Activated CD4-positive, alpha-beta memory T cell treated with anti-CD3 and anti-CD28 coated beads, Interleukin-2, amount 10 ng/mL, durations not matched to agents 7 days and 5 days (primary cell): ENCODE results near the gene MRPL36. TPM values are rescaled to one million over a fixed set of nuclear protein-coding genes. Genes with fewer than 3 reads are reported as not detected.

ENCODE experiments used
- CTCF ChIA-PET: fragments of 350-600 bp; sonication (Branson Sonifier 250); formaldehyde crosslinking; loops from one replicate; lab custom pipeline; 2021; ENCODE audit warnings: antibody characterized with exemption, inconsistent platforms; lab: Charles Lee
- POLR2A ChIA-PET: fragments of 350-600 bp; sonication (Branson Sonifier 250); formaldehyde crosslinking; loops from one replicate; lab custom pipeline; 2021; ENCODE audit warnings: antibody characterized with exemption; lab: Charles Lee
- DNase-seq: peaks from one replicate; pipeline ENCODE4 v3.0.0-alpha.2; 2020
- H3K27ac Mint-ChIP-seq: one replicate; pipeline ENCODE4 v1.8.0; 2021; ENCODE audit warnings: mild to moderate bottlenecking, mixed read lengths
- H3K27me3 Mint-ChIP-seq: one replicate; pipeline ENCODE4 v1.8.0; 2021; ENCODE audit warnings: mixed read lengths
- H3K36me3 Mint-ChIP-seq: one replicate; pipeline ENCODE4 v1.8.0; 2021; ENCODE audit warnings: low read depth, mixed read lengths
- H3K4me1 Mint-ChIP-seq: one replicate; pipeline ENCODE4 v1.8.0; 2021; ENCODE audit warnings: mixed read lengths
- H3K4me3 Mint-ChIP-seq: one replicate; pipeline ENCODE4 v1.8.0; 2021; ENCODE audit warnings: mild to moderate bottlenecking, mixed read lengths
- H3K9me3 Mint-ChIP-seq: one replicate; pipeline ENCODE4 v1.8.0; 2021; ENCODE audit warnings: mixed read lengths
- total RNA-seq, 2 experiments: library from RNA; stranded (reverse); gene quantifications; one replicate each; pipeline ENCODE4 v1.2.3, GENCODE V29; 2021

The MRPL36 gene
- total RNA-seq, 2 experiments from 2014 or later: 44.5 to 44.8 TPM

DNA sequence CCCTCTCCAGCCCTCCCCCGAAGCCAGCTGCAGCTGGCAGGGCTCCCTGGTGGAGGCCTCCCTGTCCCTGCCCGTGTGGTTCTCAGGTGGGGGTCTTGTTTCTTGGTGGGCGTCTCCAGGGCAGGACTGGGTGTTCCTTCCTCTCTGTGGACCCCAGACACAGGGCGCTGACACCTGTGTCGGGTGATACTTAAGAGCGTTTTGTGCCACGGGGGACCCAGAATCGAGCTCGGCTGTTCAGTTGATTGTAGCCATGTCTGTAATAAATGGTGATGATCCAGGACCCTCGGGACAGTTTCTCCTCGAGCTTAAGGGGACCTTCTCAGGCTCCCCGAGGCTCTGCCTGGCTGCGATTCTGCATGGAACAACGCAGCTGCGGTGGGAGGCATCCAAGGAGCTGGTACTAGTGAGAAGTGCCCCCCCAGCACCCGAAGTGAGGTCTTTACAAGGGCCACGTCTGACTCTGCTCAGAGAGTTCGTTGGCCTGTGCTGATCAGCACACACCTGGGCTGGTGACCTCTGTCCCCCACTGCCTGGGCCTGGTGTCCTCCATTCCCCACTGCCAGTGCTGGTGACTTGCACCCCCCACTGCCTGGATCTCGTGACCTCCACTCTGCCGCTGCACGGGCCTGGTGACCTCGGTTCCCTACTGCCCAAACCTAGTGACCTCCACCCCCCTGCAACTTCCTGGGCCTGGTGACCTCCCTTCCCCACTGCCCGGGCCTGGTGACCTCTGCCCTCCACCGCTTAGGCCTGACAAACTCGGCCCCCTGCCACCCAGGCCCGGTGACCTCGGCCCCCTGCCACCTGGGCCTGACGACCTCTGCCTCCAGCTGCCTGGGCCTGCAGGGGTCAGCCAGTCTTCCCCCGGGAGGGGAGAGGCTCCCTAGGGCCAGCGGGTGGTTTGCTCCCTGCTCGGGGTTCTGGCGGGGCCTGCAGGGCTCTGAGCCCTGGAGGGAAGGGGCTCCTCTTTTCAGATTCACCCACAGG, 37.5 kb upstream of the MRPL36 start:
- H3K36me3 Mint-ChIP-seq: no peaks in the 10 kb centered on the region
- POLR2A ChIA-PET: no interaction called here
- CTCF ChIA-PET: no interaction called here
- H3K27ac Mint-ChIP-seq: no peak overlapping the region
- peaks cover 16% of the 10 kb centered on the region for H3K27me3 Mint-ChIP-seq
- H3K4me1 Mint-ChIP-seq: no peaks in the 10 kb centered on the region
- H3K4me3 Mint-ChIP-seq: no peak overlapping the region
- DNase-seq: no peak
- H3K9me3 Mint-ChIP-seq: no peaks in the 10 kb centered on the region

DNA sequence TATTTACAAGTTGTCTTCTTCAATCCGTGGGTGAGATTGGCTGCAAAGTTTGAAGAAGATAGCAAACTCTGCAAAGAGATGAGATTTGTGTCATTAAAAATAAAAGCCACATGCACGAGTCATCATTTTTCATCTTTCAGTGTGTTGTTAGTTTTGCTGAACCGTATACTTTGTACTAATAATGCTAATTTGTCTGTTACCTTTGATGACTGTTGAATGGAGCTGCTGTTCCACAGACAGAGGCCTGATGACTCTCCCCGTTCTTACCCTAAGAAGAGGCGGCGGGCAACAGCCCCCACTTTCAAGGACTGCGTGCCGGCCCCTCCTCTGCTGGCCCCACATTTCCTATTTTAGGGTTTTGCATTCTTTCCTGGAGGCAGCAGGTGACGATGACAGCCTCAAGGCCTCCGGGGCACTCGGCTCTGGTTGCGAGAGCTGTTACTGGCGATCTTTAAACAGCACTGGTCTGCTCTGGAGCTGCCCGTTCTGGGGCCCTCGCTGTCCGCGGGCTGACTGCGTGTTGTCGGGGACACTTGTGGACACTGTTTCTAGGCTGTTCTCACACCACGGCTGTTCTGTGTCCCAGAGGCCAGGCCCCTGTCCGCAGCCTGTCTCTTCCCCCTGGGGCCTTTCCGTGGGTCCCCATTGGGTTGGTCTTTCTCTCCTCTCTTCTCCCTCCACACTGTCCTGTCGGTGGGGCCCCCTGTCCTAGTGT, 36.7 kb upstream of the MRPL36 start:
- no peak for DNase-seq
- Mint-ChIP-seq H3K27ac (no peak overlapping the region), H3K9me3 (no peaks in the 10 kb centered on the region), H3K4me1 (no peaks in the 10 kb centered on the region), H3K4me3 (no peak overlapping the region), H3K27me3 (peaks cover 13% of the 10 kb centered on the region), H3K36me3 (no peaks in the 10 kb centered on the region)
- CTCF ChIA-PET: no interaction called here
- POLR2A ChIA-PET: no interaction called here

DNA sequence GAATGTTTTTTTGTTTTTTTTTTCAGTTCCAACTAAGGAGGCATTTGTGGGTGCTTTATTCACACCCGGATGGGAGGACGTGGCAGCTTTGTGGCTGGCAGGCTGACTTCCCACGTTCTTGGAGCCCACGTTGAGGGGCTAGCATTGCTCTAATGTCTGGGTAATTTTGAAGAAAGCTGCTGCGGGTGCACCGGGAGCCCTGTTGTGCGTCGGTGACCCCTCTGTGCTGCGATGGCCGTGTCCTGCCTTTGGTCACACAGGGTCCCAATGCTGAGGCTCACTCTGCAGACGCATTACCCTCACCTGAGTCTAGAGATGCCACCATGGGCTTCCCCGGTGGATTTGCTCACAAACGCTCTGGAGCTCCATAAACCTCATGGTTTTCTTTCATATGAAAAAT, 35.8 kb upstream of the MRPL36 start:
- Mint-ChIP-seq H3K36me3 (no peaks in the 10 kb centered on the region), H3K27ac (no peak overlapping the region), H3K9me3 (no peaks in the 10 kb centered on the region), H3K4me3 (no peak overlapping the region), H3K4me1 (no peaks in the 10 kb centered on the region), H3K27me3 (peaks cover 11% of the 10 kb centered on the region)
- no peak for DNase-seq
- ChIA-PET CTCF (no interaction called here), POLR2A (no interaction called here)

DNA sequence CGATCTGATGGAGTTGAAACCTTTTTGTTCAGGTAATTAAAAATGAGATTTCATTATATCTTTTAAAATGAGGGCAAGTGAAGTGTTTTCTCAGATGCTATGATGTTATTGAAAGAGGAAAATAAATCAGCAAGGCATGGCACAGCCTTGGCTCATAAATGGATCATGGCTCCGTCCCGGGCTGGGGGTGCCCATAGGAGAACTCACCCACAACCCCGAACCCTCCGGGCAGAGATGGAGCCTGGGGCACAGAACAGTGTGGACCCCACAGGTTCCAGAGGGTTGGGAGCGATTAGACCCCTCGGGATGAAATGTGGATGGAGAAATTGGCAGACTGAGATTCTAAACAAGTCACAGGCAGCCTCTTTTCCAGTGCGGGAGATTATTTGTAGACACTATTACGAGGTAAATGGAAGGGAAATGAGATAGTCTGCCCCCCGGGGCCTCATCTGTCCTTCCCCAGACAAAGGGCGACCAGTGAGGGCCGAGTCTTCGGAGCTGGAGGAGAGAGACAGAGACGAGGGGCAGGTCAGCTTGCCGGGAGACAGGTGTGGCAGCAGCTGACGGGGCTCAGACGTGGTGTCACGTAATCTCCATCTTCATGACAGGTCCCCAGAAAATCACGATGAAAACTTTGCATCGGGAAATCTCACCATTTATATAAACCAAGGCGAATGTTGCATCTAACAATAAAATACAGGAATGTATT, 35.2 kb upstream of the MRPL36 start:
- ChIA-PET POLR2A (no interaction called here), CTCF (no interaction called here)
- DNase-seq: no peak
- H3K36me3 Mint-ChIP-seq: no peaks in the 10 kb centered on the region
- H3K27me3 Mint-ChIP-seq: peaks cover 11% of the 10 kb centered on the region
- no peak overlapping the region for H3K27ac Mint-ChIP-seq
- H3K4me1 Mint-ChIP-seq: no peaks in the 10 kb centered on the region
- H3K9me3 Mint-ChIP-seq: no peaks in the 10 kb centered on the region
- H3K4me3 Mint-ChIP-seq: no peak overlapping the region

DNA sequence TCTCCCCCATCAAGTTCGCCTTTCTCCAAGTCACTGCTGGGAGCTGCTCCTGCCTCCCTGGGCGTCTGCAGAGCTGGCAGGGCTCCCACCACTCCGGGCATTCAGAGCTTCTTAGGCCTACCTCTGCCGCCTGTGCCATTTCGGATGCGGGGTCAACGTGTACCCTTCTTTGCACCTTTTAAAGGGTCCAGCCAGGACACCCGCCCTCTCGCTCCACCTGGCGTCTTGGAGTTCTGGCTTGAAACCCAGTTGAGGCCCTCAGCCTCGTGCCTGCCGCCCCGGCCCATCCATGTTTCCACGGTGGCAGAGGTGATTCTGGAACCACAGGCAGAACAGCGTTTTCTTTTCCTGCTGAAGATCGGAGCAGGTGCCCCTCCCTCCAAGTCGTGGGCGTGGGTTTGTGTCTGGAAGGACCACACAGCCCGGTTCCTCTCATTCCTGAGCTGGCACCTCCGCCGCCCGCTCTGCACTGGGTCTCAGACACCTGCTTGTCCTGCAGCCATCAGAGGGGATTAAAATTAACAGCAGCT, 34.5 kb upstream of the MRPL36 start:
- H3K9me3 Mint-ChIP-seq: no peaks in the 10 kb centered on the region
- no peak overlapping the region for H3K27ac Mint-ChIP-seq
- ChIA-PET CTCF (no interaction called here), POLR2A (no interaction called here)
- no peaks in the 10 kb centered on the region for H3K36me3 Mint-ChIP-seq
- no peak for DNase-seq
- no peaks in the 10 kb centered on the region for H3K4me1 Mint-ChIP-seq
- no peak overlapping the region for H3K4me3 Mint-ChIP-seq
- peaks cover 8% of the 10 kb centered on the region for H3K27me3 Mint-ChIP-seq

DNA sequence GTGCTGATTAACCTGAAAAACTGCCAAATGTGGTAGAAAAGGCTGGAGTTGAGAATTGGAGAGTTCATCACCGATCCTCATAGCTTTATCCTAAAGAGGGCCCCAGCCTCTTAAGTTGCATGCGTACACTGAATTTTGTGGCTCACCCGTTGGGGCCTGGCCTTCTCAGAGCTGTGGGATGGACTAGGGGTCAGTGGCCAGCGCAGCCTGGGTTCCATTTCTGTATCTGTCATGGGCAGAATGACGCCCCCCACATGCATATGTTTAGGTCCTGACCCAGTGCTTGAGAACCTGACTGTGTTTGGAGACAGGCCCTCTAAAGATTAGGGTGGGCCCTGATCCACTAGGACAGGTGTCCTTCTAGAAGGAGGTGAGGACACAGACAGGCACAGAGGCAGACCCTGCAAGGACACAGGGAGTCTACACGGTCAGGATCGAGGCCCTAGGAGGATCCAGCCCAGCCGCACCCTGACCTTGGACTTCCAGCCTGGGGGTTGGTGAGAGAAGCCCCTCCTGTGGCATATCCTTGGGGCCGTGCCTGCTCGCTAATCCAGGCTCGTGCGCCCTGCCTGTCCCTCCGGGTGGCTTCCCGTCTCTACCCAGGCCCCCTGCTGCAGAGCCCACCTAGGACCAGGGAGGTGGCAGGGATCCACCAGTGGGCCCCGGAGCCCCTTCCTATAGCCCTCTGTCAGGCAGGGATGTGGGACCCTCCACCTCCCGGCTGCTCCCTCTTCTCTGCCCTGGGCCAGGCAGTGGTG, 33.8 kb upstream of the MRPL36 start:
- Mint-ChIP-seq H3K36me3 (no peaks in the 10 kb centered on the region), H3K9me3 (no peaks in the 10 kb centered on the region), H3K4me1 (no peaks in the 10 kb centered on the region), H3K27ac (no peak overlapping the region), H3K27me3 (peaks cover 6% of the 10 kb centered on the region), H3K4me3 (no peak overlapping the region)
- ChIA-PET POLR2A (no interaction called here), CTCF (no interaction called here)
- DNase-seq: no peak

DNA sequence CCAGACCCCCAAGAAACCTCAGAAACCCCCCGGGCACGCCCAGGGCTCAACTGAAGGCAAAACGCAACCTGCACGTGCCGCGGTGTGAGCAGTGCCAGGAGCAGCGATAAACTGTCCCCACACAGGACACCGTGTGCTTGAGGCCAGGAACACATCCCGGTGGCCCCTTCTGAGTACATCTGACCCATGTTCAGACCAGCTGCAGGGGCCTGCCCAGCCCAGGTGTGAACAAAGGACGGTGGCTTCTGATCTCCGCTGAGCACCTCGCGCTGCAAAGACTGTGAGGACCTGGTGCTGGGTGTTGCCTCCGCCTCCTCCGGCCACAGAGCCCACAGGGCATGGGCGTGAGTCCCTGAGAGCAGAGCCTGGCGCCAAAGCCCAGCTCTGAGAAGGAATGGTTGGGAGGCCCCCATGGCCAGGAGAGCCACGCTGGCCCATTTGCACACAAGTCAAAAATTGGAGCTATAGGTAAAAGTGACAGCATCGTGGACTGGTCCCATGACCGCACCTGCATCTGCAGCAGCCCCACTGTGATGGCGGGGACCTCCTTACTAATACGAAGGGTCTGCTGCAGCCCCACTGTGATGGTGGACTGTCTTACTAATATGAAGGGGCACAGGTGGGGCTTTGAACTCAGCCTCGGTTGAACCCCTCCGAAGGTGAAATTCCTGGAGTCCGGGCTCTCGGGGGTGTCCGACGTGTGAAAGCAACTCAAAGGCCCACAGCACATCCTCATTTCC, 33.0 kb upstream of the MRPL36 start:
- no peak for DNase-seq
- no peaks in the 10 kb centered on the region for H3K4me1 Mint-ChIP-seq
- H3K4me3 Mint-ChIP-seq: no peak overlapping the region
- H3K9me3 Mint-ChIP-seq: no peaks in the 10 kb centered on the region
- CTCF ChIA-PET: no interaction called here
- POLR2A ChIA-PET: no interaction called here
- no peaks in the 10 kb centered on the region for H3K36me3 Mint-ChIP-seq
- no peak overlapping the region for H3K27ac Mint-ChIP-seq
- peaks cover 6% of the 10 kb centered on the region for H3K27me3 Mint-ChIP-seq

DNA sequence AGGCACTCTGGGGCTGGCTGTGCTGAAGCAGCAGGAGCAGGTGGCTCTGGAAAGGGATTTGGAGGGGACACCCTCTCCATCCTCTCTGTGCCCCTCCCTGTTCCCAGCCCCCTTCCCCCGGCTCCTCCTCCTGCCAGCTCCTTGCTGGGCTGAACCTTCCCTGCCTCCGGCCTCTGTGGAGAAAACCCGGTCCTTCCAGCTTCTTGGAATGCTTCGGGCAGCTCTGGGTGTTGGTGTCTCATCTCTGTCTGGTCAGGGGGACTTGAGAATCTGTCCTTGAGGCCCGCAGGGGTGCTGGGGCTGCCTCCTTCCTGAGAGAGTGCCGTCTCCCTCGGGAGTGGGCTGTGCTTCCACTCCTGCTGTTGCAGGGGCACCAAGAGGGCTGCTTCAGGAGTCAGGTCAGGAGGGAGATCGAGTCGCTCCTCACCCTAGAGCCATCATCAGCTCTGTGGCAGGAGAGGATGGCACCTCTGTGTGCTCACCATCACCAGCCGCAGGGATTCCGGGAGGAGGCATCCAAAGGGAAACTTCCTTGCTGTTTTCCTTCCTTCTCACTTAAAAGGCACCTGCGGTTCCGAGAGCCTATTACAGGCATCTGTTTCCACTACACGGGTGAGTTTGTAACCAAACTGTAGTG, 32.2 kb upstream of the MRPL36 start:
- DNase-seq: no peak
- CTCF ChIA-PET: no interaction called here
- Mint-ChIP-seq H3K4me3 (no peak overlapping the region), H3K36me3 (no peaks in the 10 kb centered on the region), H3K9me3 (no peaks in the 10 kb centered on the region), H3K27ac (no peak overlapping the region), H3K27me3 (peaks cover 6% of the 10 kb centered on the region), H3K4me1 (no peaks in the 10 kb centered on the region)
- POLR2A ChIA-PET: no interaction called here

DNA sequence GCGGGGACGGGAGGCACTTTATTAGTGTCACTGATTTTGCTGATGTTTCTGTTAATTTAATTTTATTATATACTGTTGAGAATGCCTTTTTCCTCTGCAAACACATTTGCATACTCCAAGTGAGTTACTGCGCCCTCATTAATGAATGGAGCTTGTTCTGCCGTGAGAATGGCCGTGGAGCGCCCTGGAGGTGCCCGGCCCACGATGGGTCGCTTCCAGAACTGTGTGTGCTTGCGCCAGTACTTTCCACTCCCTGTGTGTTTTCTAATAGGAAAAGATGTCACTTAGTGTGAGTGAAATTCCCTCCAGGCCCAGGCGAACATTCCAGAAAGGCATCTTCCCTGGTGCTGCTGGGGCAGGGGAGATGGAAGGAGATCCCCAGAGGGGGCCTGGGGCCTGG, 31.6 kb upstream of the MRPL36 start:
- CTCF ChIA-PET: no interaction called here
- Mint-ChIP-seq H3K4me3 (no peak overlapping the region), H3K27me3 (peaks cover 6% of the 10 kb centered on the region), H3K36me3 (no peaks in the 10 kb centered on the region), H3K27ac (no peak overlapping the region), H3K9me3 (no peaks in the 10 kb centered on the region), H3K4me1 (no peaks in the 10 kb centered on the region)
- POLR2A ChIA-PET: no interaction called here
- DNase-seq: no peak

DNA sequence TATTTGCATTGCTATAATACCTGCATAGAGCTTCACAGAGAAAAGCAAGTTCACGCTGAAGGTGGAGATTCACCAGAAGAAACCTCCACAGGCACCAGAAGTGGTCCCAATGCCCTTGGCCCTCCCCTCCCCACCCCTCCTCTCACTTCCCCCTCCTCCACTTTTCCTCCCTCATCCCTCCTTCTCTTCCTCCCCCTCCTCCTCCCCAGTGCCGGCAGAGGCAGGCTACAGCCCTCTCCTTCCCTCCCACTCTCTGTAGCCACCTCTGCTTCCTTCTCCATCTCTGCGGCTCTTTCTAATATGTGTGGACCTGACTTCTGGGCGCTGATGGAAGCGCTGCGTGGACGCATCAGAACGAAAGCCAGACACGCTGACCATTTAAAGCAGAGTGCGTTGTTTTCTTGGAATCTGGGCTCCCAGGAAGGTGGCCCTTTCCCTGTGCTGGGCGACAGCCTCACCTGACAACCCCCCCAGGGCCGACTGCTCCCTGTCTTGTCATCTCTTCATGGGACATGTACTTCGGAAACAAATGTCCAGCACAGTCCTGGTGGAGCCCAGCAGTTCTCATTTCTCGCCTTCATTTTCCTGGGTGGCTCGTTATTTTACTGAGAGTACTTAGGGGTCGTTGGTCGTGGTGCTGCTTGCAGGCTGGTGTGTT, 31.1 kb upstream of the MRPL36 start:
- H3K9me3 Mint-ChIP-seq: no peaks in the 10 kb centered on the region

DNA sequence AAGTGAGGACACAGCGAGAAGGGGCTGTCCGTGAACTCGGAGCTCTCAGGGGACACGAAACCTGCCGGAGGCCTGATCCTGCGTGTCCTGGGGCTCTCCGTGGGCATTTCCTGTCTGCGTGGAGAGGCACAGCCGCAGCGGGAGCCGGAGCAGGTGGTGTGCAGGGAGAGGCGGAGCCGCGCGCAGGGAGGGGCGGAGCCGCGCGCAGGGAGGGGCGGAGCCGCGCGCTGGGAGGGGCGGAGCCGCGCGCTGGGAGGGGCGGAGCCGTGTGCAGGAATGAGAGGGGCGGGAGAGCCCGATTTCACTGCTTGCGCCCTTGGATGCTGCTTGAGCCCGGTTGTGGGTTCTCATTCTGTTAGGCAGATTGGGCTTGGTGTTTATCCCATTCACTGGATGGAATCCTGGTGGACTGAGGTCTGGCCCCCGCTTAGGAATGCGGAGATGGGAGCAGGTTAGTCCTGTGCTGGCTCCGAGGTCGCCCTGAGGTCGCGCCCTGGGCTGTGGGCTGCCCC, 28.3 kb upstream of the MRPL36 start:
- H3K4me1 Mint-ChIP-seq: no peaks in the 10 kb centered on the region
- no peak overlapping the region for H3K27ac Mint-ChIP-seq
- H3K9me3 Mint-ChIP-seq: no peaks in the 10 kb centered on the region
- H3K4me3 Mint-ChIP-seq: no peak overlapping the region
- H3K36me3 Mint-ChIP-seq: peaks cover 3% of the 10 kb centered on the region
- CTCF ChIA-PET: no interaction called here
- no peak for DNase-seq
- POLR2A ChIA-PET: no interaction called here
- H3K27me3 Mint-ChIP-seq: no peaks in the 10 kb centered on the region

More for the DNA sequence above, 31.1 kb upstream of the MRPL36 start:
- ChIA-PET POLR2A (no interaction called here), CTCF (no interaction called here)
- Mint-ChIP-seq H3K4me3 (no peak overlapping the region), H3K36me3 (peaks cover 3% of the 10 kb centered on the region), H3K27me3 (peaks cover 6% of the 10 kb centered on the region), H3K4me1 (no peaks in the 10 kb centered on the region), H3K27ac (no peak overlapping the region)
- DNase-seq: no peak
